DMS153 treated with DMSO at 0.1 percent for 48 hours (cell line): ENCODE data around the gene EMID1.

Source experiments
- DNase-seq: peaks from one replicate; lab custom pipeline; 2025; ENCODE audit not compliant: unreplicated experiment; lab: John Stamatoyannopoulos, UW

The EMID1 gene

GRCh38 chr22:29277927-29278326, 72.2 kb downstream of the EMID1 start:
- no peak for DNase-seq

DNA sequence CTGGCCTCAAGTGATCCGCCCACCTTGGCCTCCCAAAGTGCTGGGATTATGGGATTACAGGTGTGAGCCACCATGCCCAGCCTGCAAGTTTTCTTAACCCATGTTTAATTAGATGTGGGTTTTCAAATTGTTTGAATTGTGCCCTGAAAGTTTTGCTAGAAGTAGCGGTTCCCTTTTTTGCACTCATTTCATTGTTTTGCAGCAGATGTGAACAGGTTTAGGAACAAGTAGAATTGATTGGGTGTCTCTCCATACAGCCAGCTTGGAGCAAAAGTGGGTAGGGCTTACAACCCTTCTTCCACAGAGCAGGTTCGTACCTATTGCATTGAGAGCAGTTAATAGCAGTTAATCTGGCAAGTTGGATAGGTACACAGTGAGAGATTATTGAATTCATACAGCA, 78.5 kb downstream of the EMID1 start:
- no peak for DNase-seq

DNA sequence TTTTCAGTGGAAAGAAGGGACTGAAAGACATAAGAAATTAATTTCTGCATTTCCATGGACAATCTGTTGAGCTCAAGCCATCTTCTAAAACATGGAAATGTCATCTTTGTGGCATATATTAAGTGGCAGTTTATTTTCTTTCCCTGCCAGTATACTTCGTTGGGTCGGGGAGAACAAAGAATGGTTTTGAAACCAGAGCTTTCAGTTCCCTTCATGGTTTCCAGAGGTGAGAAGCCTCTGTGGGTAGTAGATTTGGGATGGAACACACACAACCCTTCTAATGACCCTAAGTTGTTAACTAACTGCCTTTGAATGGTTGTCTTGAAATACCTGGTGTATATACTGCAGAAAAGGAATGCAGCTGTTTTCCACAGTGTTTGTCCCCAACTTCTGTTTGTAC, 83.1 kb downstream of the EMID1 start:
- DNase-seq, result no peak

GRCh38 chr22:29290061-29290460, 84.4 kb downstream of the EMID1 start:
- DNase-seq, result no peak

- DNase-seq, result no peak
These were observed 85.5 kb downstream of the EMID1 start for GRCh38 chr22:29291215-29291614.

GRCh38 chr22:29292379-29292778, 86.7 kb downstream of the EMID1 start:
- no peak for DNase-seq

DNA sequence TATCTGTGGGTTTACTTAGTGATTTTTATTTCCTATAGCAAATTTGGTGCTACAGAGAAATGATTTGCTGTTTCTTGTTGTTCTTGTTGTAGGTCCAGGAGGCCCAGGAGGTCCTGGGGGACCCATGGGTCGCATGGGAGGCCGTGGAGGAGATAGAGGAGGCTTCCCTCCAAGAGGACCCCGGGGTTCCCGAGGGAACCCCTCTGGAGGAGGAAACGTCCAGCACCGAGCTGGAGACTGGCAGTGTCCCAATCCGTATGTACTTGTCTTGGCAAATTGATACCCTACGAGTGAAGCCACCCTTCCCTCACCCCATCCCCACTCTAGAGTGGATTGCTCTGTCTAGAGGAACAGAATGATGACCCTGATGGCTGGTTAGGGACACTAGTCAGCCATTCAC, 92.9 kb downstream of the EMID1 start:
- no peak for DNase-seq

DNA sequence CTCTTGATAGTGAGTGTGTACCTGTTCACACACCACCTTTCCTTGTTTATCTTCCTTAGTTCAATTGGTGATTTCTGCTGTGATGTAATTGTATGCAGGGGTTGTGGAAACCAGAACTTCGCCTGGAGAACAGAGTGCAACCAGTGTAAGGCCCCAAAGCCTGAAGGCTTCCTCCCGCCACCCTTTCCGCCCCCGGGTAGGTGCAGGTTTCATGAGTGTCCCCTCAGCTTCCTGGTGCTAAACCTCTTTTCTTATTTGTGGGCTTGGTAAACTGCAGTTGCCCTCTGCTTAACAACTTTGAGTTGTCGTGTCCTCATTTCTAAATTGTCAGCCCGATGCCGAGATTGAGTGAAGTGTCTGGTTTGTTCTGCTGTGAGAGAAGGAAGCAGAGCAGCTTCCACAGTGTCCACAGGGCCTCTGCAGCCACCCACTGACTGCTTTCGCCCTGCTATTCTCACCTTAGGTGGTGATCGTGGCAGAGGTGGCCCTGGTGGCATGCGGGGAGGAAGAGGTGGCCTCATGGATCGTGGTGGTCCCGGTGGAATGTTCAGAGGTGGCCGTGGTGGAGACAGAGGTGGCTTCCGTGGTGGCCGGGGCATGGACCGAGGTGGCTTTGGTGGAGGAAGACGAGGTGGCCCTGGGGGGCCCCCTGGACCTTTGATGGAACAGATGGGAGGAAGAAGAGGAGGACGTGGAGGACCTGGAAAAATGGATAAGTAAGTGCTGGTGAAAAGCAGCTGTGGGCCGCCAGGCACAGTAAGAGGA, 93.6 kb downstream of the EMID1 start:
- no peak for DNase-seq

GRCh38 chr22:29300467-29300806, 94.7 kb downstream of the EMID1 start:
- no peak for DNase-seq

DNA sequence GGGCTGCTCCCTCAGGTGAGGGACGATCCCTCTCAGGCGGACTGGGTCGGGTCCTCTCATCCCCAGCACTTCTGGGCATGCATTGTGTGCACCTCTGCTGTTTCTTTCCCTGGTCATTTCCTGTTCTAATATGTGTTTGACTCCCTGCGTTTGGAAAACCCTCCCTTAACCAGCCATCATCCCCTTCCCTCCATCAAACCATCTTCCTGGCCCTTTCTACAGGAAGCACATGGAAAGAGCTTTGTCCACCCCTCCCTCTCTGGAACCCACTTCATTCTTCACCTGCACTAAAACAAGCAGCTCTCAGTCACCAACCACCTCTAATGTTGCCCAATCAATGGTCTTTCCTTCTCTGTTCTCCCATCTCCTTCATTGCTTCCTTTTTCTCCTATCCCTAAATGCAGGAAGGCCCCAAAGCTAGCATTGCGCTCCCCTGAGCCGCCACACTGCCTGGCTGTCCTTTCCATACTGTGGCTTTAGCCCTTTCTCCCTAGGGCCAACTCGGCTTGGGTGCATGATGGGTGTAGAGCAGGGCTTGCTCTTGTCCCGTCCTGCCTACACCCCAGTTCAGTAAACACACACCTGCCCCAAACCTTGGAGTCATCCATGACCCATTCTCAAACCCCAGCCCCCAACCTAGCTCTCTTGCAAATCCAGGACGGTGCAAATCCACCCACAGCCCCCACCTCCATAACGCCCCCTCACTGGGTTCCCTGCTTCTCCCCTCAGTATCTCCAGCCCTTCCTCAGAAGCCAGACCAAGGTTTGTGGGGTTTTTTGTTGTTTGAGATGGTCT, 95.3 kb downstream of the EMID1 start:
- DNase-seq, result no peak

DNA sequence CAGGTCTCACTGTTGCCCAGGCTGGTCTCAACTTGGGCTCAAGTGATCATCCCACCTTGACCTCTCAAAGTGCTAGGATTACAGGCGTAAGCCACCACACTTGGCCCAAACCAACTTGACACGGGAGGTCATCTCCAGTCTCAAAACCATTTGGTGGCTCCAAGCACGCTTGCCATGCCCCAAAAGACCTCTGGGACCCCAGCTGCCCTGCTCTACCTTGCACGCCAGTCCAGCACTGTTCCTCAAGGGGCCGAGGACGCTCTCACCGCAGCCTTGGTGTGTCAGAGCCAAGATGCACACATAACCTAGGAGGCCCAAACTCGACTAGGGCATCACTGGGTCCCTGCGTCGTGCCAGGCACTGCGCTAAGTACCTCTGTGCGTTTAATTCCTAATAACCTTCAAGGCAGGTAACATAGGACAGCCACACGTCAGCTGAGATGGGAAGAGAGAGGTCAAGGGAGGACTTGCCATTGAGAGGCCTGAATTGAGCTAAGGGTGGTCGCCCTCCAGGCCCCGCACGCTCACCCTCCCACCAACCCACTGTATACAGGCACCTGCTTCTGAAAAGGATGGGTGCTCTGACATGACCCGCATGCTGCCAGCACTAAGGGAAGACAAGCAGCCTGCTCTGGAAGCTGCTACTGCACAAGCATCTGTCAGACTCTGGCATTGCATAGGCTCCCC, 96.2 kb downstream of the EMID1 start:
- DNase-seq, result no peak

- DNase-seq, result no peak
These were observed 96.6 kb downstream of the EMID1 start for GRCh38 chr22:29302402-29302680.

GRCh38 chr22:29302681-29303465, 97.2 kb downstream of the EMID1 start:
- no peak for DNase-seq

DNA sequence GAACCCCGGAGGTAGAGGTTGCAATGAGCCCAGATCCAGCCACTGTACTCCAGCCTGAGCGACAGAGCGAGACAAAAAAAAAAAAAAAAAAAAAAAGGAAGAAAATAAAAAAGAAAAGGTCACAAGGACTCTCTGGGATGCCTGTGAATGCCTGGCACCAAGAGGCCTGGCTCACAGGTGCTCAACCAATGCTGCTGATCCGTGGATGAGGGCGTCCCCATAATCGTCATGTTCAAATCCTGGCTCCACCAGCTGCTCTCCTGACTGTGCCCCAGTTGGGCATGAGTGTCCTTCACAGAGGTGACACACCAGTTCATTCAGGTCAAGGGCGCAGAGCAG, 100.1 kb downstream of the EMID1 start:
- no peak for DNase-seq

- peak; percentile 58 for DNase-seq
These were observed 100.6 kb downstream of the EMID1 start, which contains the start of gene GAS2L1 for GRCh38 chr22:29306175-29306834. TSS of gene GAS2L1 (plus strand) at chr22:29306650. CDS start at chr22:29308106, 1,456 bp downstream.

DNA sequence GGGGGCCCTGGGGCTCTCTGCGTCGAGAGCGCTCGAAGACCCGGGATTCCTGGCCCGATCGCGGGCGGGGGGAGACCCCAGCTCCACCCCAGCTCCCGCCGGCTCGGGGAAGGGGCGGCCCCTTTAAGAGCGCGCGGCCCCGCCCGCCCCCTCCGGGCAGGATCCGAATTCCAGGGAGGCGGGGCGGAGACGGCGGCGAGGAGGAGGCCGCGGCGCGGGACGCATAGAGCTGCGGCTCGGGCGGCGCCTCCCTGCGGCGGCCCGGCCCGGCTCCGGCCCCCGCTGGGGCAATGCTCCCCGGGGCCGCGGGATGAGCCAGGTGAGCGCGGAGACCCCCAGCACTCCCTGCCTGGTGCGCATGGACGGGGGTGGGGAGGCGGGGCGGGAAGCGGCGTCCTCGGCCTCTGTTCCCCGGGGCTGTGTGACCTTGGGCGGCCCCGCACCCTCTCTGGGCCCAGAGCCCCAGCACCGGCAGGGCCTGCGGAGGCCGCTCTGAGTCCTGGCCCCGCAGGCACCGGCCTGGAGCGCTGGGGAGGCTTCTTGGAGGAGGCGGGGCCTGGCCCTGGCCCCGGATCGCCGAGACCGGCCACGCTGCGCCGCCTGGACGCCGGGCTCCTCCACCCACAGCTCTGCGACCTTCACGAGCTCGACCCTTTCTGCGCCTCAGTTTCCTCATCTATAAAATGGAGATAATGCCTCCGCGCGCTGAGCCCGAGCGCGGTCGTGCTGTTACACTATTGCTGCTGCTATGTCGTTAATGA, 101.3 kb downstream of the EMID1 start:
- DNase-seq, result peak; percentile 17

- DNase-seq, result no peak
These were observed 102.0 kb downstream of the EMID1 start for GRCh38 chr22:29307596-29308147.

DNA sequence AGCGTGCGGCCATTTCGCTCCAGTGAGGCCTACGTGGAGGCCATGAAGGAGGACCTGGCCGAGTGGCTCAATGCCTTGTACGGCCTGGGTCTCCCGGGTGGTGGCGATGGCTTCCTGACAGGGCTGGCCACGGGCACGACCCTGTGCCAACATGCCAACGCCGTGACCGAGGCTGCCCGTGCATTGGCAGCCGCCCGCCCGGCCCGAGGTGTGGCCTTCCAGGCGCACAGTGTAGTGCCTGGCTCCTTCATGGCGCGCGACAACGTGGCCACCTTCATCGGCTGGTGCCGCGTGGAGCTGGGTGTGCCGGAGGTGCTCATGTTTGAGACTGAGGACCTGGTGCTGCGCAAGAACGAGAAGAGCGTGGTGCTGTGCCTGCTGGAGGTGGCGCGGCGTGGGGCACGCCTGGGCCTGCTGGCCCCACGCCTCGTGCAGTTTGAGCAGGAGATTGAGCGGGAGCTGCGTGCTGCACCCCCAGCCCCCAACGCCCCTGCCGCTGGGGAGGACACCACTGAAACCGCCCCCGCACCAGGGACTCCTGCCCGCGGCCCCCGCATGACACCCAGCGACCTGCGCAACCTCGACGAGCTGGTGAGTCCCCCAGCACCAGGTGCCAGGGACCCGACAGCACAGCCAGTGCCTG, 102.6 kb downstream of the EMID1 start:
- no peak for DNase-seq

GRCh38 chr22:29308791-29309262, 103.1 kb downstream of the EMID1 start:
- no peak for DNase-seq
